Endometrial microvascular endothelial cells (primary cell): Measurements from ENCODE around the gene OR10K2. TPM values are rescaled to one million over a fixed set of nuclear protein-coding genes. Genes with fewer than 3 reads are reported as not detected.
"Not testable (repeated sequence)": the region's sequence is repeated elsewhere in the genome, so short reads cannot be mapped to it uniquely, and the experiment has no call there.

Experiments
- in situ Hi-C: cut with HindIII; loops from 2 replicates; pipeline ENCODE4 v1.10.0; 2017; ENCODE audit warnings: low sequenced_read_pairs, low pct_unique_long_range_greater_than_20kb; ENCODE audit errors: inconsistent ontology term
- total RNA-seq: library from RNA; depleted of rRNA; stranded (reverse); fragments of >200 nt; gene quantifications from one replicate; pipeline ENCODE4 v1.2.3, GENCODE V29; 2015; ENCODE audit errors: inconsistent ontology term

The OR10K2 gene, protein sequence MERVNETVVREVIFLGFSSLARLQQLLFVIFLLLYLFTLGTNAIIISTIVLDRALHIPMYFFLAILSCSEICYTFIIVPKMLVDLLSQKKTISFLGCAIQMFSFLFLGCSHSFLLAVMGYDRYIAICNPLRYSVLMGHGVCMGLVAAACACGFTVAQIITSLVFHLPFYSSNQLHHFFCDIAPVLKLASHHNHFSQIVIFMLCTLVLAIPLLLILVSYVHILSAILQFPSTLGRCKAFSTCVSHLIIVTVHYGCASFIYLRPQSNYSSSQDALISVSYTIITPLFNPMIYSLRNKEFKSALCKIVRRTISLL
- not detected for total RNA-seq

- in situ Hi-C loops, result no loop called here
Measured at GRCh38 chr1:158426137-158426536, at the start of gene OR10K2. OR10K2 (minus strand) TSS chr1:158426237; CDS start chr1:158420866, 5,371 bp downstream.

DNA sequence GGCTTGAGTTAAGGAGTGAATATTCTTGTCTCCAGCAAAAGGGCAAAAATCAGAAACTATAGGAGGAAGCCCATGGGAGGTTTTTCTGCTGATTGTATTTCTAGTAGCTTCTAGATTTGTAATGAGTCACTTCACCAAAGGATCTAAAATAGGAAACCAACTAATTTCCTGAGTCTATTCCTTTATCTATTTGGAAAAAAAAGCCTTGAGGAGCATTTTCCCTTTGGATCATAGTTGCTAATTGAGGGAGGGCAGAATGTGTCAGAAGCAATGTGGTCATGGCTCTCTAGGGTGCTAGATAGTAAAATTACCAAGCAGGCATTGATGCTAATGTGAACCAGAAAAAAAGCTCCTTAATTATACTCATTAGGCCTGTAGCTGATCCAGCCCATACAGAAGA lies 45.9 kb upstream of the OR10K2 start, which contains the start of gene OR10R2:
OR10R2 (plus strand) TSS at position 301 of the 400 bp plus-strand sequence. CDS start 106 bp downstream, outside the sequence.
- in situ Hi-C loops, result no loop called here

GRCh38 chr1:158461534-158461933 lies 35.5 kb upstream of the OR10K2 start, which contains the start of gene OR10K1:
OR10K1 (plus strand) TSS chr1:158461834; CDS start chr1:158465562, 3,728 bp downstream.
- in situ Hi-C loops, result no loop called here

DNA sequence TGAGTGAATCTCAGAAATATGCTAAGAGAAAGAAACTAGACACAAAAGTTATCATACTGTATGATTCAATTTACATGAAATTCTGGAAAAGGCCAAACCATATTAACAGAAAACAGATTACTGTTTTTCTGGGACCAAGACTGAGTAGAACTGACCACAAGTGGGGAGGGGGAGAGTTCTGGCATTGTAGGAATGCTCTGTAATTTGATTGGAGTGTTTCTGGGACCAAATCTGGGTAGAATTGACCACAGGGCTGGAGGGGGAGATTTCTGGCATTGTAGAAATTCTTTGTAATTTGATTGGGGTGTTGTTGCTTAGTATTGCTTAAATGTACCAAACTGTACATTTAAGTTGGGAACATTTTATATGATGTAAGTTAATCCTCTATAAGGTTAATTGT lies 32.2 kb upstream of the OR10K2 start:
- in situ Hi-C loops, result no loop called here

DNA sequence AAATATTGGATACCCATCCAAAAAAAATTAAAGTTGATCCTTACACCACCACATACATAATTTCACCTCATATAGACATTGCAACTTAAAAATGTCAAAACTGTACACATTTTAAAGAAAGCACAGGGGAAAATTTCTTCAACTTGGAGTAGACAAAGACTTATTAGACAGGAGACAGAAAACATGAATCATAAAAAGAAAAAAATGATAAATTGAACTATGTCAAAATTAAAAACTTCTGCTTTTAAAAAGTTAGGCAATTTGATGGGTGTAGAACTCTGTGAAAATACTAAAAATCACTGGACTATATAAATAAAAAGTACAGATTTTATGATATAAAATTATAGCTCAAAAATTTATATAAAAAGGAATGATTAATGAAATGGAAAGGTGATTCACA lies 31.2 kb upstream of the OR10K2 start:
- in situ Hi-C loops, result no loop called here

GRCh38 chr1:158454537-158454936 lies 28.5 kb upstream of the OR10K2 start:
- in situ Hi-C loops, result no loop called here

- in situ Hi-C loops, result no loop called here
Measured at GRCh38 chr1:158445376-158445775, 19.3 kb upstream of the OR10K2 start.

DNA sequence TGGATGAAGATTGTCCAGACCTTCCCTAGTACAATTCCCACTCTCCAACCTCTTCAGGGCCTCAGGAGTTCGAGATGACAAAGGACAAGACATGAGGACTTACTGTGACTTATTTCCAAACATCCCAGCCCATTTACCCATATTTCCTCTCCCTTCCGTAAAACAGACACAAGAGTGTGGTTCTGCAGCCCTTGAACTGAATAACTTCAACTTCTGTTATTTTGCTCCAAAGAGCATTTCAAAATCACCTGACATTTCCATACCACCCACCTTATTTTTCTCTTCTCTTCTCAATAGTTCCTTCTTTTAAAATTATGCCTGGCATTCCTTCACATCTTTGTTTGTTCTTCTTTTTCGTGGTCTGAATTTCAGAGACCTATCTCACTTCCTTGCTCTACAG lies 8.7 kb upstream of the OR10K2 start:
- in situ Hi-C loops, result no loop called here

DNA sequence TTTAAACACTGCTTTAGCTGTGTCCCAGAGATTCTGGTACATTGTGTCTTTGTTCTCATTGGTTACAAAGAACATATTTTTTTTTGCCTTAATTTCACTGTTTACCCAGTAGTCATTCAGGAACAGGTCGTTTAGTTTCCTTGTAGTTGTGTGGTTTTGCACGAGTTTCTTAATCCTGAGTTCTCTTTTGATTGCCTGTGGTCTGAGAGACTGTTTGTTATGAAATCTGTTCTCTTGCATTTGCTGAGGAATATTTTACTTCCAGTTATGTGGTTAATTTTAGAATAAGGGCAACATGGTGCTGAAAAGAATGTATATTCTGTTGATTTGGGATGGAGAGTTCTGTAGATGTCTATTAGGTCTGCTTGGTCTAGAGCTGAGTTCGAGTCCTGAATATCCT lies 4.1 kb upstream of the OR10K2 start:
- in situ Hi-C loops, result not testable (repeated sequence)

DNA sequence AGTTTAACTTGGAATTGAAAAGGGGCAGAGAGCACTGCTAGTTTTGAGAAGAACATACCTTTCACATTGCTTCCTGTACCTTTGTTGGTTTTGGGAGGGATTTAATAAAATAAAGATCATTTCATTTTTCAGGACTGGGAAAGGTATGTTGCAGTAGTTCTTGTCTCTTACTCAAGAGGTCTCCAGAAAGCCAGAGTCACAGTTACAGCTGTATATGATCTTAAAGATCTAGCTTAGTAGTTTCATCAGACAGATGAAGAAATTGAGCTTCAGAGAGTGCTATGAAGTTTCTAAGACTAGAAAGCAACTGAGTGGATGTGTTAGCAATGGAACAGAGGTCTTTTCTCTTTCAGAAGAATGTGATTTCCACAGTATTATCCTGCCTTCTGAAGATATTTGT lies 1.0 kb downstream of the OR10K2 start:
- in situ Hi-C loops, result no loop called here

DNA sequence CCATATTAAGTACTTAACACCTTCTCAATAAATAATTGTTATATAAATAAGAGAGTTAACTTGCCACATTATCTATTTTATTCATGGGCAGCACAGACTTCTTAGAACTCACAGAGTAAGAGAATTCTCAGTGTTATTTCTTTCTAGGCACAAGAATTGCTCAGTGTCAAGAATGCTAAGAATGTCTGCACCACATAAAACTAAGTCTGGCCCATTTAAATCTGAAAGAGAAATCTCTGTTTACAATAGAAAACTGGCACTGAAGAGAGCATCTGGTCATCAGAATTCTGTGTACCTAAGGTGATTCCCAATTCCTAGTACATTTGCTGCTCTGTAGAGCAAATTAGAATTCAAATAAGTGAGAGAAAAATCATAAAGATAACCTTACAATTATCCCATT lies 3.8 kb downstream of the OR10K2 start:
- in situ Hi-C loops, result no loop called here

- in situ Hi-C loops, result no loop called here
Measured at GRCh38 chr1:158417586-158417985, 8.5 kb downstream of the OR10K2 start.

DNA sequence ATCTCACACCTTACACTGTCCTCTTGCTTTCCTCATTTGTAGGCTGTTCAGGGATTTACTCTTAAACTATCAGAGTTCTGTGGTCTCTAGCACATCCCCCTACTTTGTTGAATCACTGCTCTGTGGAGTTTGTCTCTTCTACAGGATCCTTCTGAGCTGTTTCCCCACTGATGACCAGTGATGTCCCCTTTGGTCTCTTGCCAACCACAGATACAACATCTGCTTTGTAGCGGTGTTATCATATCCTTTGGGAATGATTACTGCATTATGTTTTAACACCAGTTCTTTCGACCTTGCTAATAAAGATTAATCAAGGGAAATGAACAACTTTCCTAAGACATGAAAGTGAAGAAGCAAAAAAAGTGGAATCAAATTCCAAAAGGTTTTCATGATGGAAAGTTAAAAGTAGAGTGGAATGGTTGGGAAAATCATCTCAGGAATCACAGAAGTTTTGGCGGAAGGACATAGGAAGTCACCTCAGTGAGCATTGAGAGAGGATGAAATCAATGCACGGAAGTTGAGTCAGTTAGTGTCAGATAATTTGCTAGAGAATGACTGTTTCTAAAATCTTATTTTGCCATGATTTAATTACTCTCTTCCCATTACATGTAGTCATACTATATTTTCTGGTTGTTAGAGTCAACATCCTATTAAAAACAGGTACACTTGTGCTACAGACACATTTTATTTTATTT lies 11.2 kb downstream of the OR10K2 start:
- in situ Hi-C loops, result no loop called here

DNA sequence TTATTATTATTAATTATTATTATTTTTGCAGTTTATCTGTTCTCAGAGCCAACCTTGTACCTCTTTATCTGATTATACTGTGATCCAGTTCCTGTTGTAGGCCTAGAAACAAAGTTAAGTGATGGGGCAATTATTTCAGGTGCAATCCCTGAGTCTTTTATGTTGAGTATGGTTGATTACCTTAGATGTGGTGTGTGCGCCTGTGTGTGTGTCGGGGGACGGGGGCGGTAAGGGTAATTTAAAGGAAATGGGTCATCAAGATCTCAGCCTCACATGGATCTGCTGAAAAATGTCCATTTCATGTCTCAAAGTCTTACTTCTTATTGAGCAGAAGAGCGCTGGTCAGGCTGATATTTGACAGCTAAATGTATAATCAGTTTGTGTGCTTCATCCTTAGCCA lies 18.9 kb downstream of the OR10K2 start:
- in situ Hi-C loops, result no loop called here

GRCh38 chr1:158400871-158401270 lies 25.2 kb downstream of the OR10K2 start:
- in situ Hi-C loops, result no loop called here

- in situ Hi-C loops, result no loop called here
Measured at GRCh38 chr1:158398818-158399514, 27.1 kb downstream of the OR10K2 start, which contains the start of gene OR10T2. OR10T2 (minus strand) TSS chr1:158399466; CDS start chr1:158399466, 0 bp downstream.

GRCh38 chr1:158396646-158397045 lies 29.4 kb downstream of the OR10K2 start:
- in situ Hi-C loops, result no loop called here

- in situ Hi-C loops, result no loop called here
Measured at GRCh38 chr1:158393476-158393875, 32.6 kb downstream of the OR10K2 start.

- in situ Hi-C loops, result no loop called here
Measured at GRCh38 chr1:158391099-158391498, 34.9 kb downstream of the OR10K2 start.

DNA sequence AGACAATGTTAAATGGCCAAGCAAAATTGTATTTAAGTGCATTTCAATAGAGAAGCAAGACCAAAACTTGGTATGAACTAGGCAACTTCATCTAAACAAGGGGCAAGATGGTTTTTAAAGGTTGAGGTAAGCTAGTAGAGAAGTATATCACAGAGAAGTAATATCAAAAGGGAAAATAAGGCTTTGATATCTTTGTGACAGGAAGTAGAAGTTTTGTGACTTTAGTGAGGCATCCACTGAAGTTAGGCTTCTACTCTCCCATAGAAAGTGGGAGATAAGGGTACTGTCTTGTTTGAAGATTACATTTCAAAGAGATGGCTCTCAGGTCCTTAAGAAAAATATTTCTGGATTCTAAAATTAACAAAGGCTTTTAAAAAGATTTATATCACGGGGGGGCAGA lies 35.7 kb downstream of the OR10K2 start:
- in situ Hi-C loops, result no loop called here
